ENCODE results near the gene SRP68. TPM values are rescaled to one million over a fixed set of nuclear protein-coding genes. Genes with fewer than 3 reads are reported as not detected.

Gene SRP68
- total and polyA plus RNA-seq, 2 of the 8 experiments (the other 6 are each of a cell fraction or from before 2014, with no cell fraction given), result 57.7 to 83.5 TPM

DNA sequence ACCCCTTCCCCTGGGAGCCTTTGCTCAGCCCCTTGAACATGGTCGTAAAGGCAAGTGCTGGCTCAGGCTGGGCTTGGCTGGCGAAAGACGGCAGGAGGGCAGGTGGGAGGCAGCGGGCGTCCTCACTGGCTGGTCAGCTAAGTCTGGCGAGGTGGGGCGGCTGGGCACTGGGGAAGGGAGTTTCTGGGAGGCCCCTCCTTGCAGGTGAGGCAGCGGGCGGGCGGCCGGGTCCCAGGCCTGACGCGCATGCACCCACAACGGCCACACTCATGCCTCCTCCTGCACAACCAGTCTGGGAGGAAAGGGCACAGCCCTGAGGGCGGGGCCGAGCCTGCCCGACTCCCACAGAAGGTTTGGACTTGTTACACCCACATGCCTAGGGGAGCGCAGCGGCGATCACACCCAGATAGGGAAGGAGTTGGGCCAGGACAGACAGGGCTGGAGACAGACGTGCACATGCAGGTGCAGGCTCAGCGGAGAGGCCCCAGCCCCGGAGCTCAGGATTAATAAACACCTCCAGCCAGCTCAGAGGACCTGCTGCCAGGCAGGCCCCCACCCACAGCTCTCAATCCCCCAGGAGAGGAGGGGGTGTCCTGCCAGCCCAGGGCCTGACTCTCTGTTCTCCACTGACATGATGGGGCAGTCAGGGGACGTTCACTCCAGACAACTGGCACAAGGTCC lies 45.0 kb downstream of the SRP68 start, which contains the start of gene EVPL:
TSS of gene EVPL (minus strand) at position 148 of the 681 bp plus-strand sequence. CDS start at position 40, 108 bp downstream.
- DNase-seq (ENCODE audit: low read depth in 1 of 2, low spot score in 2 of 2) (no peak), FAIRE-seq (no peak)
- no peaks in the 10 kb centered on the region for H3K79me1 ChIP-seq (ENCODE audit: low read depth, low read length)
- H3K14ac ChIP-seq (ENCODE audit: insufficient read length), result no peak within 1 kb of the TSS
- peak within 1 kb of the TSS; percentile 15; the same call in 1 of the 2 replicates for H2AK5ac ChIP-seq (ENCODE audit: low read depth, low read length)
- no peaks in the 10 kb centered on the region for H3K27me3 ChIP-seq (replicated peaks in 1 of 4; ENCODE audit: control insufficient read depth in 3 of 4, extremely low read depth in 1 of 4, insufficient read depth in 3 of 4, low read length in 3 of 4)
- peak within 1 kb of the TSS; percentile 60; the same call in 1 of the 2 replicates for H2BK12ac ChIP-seq (ENCODE audit: low read depth, low read length)
- no peak within 1 kb of the TSS for H4K91ac ChIP-seq (replicated peaks; ENCODE audit: insufficient read length, low read length)
- no peaks in the 10 kb centered on the region for H3K23me2 ChIP-seq (ENCODE audit: low read depth, low read length)
- H3K79me2 ChIP-seq (ENCODE audit: control insufficient read depth in 1 of 2, insufficient read depth in 2 of 2, low read length in 2 of 2), result no peaks in the 10 kb centered on the region
- no peaks in the 10 kb centered on the region for H3K36me3 ChIP-seq (ENCODE audit: control insufficient read depth in 2 of 4, insufficient read depth in 4 of 4, low read length in 3 of 4)
- H4K20me1 ChIP-seq (replicated peaks in 1 of 2; ENCODE audit: control insufficient read depth in 1 of 2, insufficient read depth in 2 of 2, low read length in 2 of 2), result no peaks in the 10 kb centered on the region
- peaks cover 0 to 12% (median 4%) of the 10 kb centered on the region in 4 experiments; a peak in 6 of 7 replicates for H3K4me1 ChIP-seq (replicated peaks in 1 of 4; ENCODE audit: control insufficient read depth in 3 of 4, insufficient read depth in 4 of 4, low read length in 3 of 4)
- peak within 1 kb of the TSS; percentile 13; the same call in 1 of the 2 replicates for H3K18ac ChIP-seq (ENCODE audit: extremely low read depth, low read length)
- no peak within 1 kb of the TSS for H2BK120ac ChIP-seq (replicated peaks; ENCODE audit: low read depth, low read length)
- no peak within 1 kb of the TSS for H3K4ac ChIP-seq (replicated peaks; ENCODE audit: insufficient read length, low read depth, low read length)
- H2AFZ ChIP-seq (ENCODE audit: low read length), result no peak within 1 kb of the TSS
- ChIA-PET CTCF (ENCODE audit: partially characterized antibody) (interaction anchor here (13.7 kb wide), 1 partner anchor 19 kb away, joined by 229 read pairs; the partner anchor contains the start of gene CDK3), POLR2A (ENCODE audit: partially characterized antibody) (interaction anchor here (0.7 kb wide), 1 partner anchor 15 kb away, joined by 5 read pairs; no protein-coding TSS in a partner anchor)
- H3K4me3 ChIP-seq (ENCODE audit: extremely low read depth in 1 of 4, insufficient read depth in 2 of 4, low read depth in 3 of 4, low read length in 4 of 4), result no peak within 1 kb of the TSS
- no peak within 1 kb of the TSS for H3K27ac ChIP-seq (ENCODE audit: low read depth, low read length)
- H4K8ac ChIP-seq (ENCODE audit: extremely low read depth, insufficient read depth, low read length), result no peak within 1 kb of the TSS; the same call in none of the 2 replicates
- no peak for TF ChIP-seq EP300 (IDR thresholded peaks at IDR 0.05; ENCODE audit: borderline replicate concordance in 1 of 2, low read depth in 2 of 2, low read length in 2 of 2)
- no peak for TF ChIP-seq RXRA (IDR thresholded peaks at IDR 0.05; ENCODE audit: insufficient read depth, low read depth, low read length)
- no peak for TF ChIP-seq HDAC2 (IDR thresholded peaks at IDR 0.05; ENCODE audit: borderline replicate concordance in 1 of 2, low read depth in 2 of 2, low read length in 2 of 2)
- TF ChIP-seq RBBP5 (IDR thresholded peaks at IDR 0.05; ENCODE audit: borderline replicate concordance, low read depth, low read length), result no peak
- no peak for TF ChIP-seq PHF8 (conservative IDR thresholded peaks at IDR 0.05; ENCODE audit: low read depth, low read length)
- TF ChIP-seq ZNF274 (IDR thresholded peaks at IDR 0.05; ENCODE audit: borderline replicate concordance, extremely low read depth, low read length), result no peak
- TF ChIP-seq RNF2 (IDR thresholded peaks at IDR 0.05; ENCODE audit: borderline replicate concordance, low read depth, low read length, missing control alignments, poor library complexity, severe bottlenecking), result no peak
- H4K5ac ChIP-seq (ENCODE audit: insufficient read length, low read depth, low read length), result no peak within 1 kb of the TSS
- H3K9ac ChIP-seq (replicated peaks in 1 of 4; ENCODE audit: extremely low read depth in 1 of 4, low read depth in 3 of 4, low read length in 3 of 4), result no peak within 1 kb of the TSS
- no peak within 1 kb of the TSS for H3K4me2 ChIP-seq (ENCODE audit: insufficient read depth in 1 of 2, low read depth in 2 of 2, low read length in 2 of 2)
- H2BK5ac ChIP-seq (ENCODE audit: low read depth, low read length), result no peak within 1 kb of the TSS
- no peaks in the 10 kb centered on the region for H3K9me3 ChIP-seq (ENCODE audit: insufficient read depth in 2 of 2, low read depth in 1 of 2, low read length in 1 of 2)
- no peak within 1 kb of the TSS for H3K56ac ChIP-seq (replicated peaks; ENCODE audit: insufficient read length, low read depth, low read length)
- H2BK15ac ChIP-seq (ENCODE audit: low read length), result peak within 1 kb of the TSS; percentile 88; the same call in 1 of the 2 replicates
- WGBS, 2 experiments (ENCODE audit: extremely low coverage in 1 of 2, insufficient coverage in 1 of 2, insufficient read length in 1 of 2, insufficient replicate concordance in 2 of 2, low coverage in 1 of 2, low lambda C conversion rate in 2 of 2, missing lambda C conversion rate in 1 of 2), result 78% methylated on average over 17 of the region's 24 CpGs; no CpG with 5 or more reads in 1 of the 2 experiments
- H3K23ac ChIP-seq (ENCODE audit: insufficient read length), result no peak within 1 kb of the TSS
- no peak within 1 kb of the TSS for H2BK20ac ChIP-seq (ENCODE audit: low read length)

Data from H1 (cell line).